GM12872 (cell line): ENCODE results near the gene TAF12.
A peak's percentile ranks its signal among the peaks of the same experiment; 100 is the strongest.

Experiments used
- CTCF ChIP-seq: IDR thresholded peaks from 3 replicates; pipeline ENCODE4 v1.5.1; 2011; ENCODE audit warnings: low read depth, mild to moderate bottlenecking, low read length, moderate library complexity; ENCODE audit not compliant: insufficient read depth

The TAF12 gene

GRCh38 chr1:28604962-28605361, 37.9 kb downstream of the TAF12 start:
- TF ChIP-seq CTCF: no peak

DNA sequence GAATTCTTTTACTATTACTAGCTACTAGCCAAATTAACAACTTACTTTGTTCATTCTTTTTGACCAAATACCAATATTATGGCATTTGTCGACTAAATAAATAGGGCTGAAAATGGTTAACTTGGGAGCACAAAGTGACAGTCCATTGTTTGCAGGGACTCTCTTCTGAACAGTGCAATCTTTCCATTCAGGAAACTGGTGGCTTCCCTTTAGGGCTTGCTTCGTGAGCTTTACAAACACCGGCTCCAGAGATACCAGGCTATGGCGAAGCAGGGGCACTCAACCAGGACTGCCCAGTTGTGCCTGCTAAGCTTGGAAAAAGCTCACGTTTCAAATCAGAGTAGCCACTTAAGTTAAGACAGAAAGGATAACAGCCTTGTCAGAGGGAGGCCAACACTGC, 38.5 kb downstream of the TAF12 start:
- TF ChIP-seq CTCF: no peak

GRCh38 chr1:28602536-28603439, 40.1 kb downstream of the TAF12 start:
- peak; percentile 72 for TF ChIP-seq CTCF

DNA sequence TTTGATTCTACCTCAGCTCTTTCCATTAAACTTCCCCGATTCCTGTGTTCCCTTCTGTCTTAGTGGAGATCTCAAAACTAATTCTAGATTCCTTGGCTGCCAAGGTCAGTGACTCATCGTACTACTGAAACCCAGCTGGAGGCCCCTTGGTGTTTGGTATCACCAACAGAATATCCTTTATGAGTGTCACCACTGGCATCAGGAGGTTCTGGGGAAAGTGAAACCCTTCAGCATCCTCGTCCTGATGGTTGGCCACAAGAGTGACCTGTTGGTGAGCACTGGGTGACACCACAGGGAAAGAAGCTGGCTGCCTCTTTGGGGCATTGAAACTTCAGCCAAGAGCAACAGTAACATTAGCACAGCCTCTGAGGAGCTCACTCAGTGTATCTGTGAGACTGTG, 41.2 kb downstream of the TAF12 start:
- TF ChIP-seq CTCF: no peak

DNA sequence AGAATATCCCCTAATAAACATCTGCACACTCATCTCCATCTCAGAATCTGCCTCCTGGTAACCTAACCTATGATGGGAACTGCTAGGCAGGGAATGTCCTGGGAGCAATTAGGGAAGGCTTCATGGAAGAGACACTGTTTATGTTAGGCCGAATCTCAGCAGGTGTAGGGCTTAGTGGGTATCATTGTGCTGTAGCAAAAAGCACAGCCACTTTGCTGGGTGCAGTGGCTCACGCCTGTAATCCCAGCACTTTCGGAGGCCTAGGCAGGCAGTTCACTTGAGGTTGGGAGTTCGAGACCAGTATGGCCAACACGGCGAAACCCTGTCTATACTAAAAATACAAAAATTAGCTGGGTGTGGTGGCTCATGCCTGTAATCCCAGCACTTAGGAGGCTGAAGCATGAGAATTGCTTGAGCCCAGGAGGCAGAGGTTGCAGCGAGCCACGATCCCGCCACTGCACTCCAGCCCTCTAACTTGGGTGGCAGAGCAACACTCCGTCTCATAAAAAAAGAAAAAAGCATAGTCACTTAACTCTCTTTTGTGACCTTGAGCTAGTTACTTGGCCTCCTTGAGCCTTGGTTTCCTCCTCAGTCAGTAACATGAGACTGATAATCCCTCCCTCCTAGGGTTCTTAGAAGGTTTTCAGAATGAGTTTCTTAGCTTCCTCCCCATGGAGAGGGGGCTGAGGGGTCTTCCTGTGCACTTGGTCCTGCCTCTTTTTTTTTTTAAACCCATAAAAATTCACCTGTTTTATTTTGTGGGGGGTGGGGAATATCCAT, 47.3 kb downstream of the TAF12 start:
- no peak for TF ChIP-seq CTCF

- TF ChIP-seq CTCF: no peak
These were observed 50.4 kb downstream of the TAF12 start for GRCh38 chr1:28592321-28593071.
